WI38 (cell line): Measurements from ENCODE around the gene CRTC1.

ENCODE experiments used
- H3K4me3 ChIP-seq: 2 replicates; pipeline ENCODE4 v1.5.1; 2011; ENCODE audit warnings: low read depth, mild to moderate bottlenecking, control low read depth, low read length
- CTCF ChIP-seq: IDR thresholded peaks from 2 replicates; pipeline ENCODE4 v1.5.1; 2012; ENCODE audit warnings: low read depth, mild to moderate bottlenecking, control low read depth, low read length

The CRTC1 gene

GRCh38 chr19:18745931-18746330 is 62.5 kb downstream of the CRTC1 start:
- H3K4me3 ChIP-seq: no peak overlapping the region
- TF ChIP-seq CTCF: no peak

- no peak overlapping the region for H3K4me3 ChIP-seq
- no peak for TF ChIP-seq CTCF
Measured at GRCh38 chr19:18746401-18747325, 63.2 kb downstream of the CRTC1 start.

DNA sequence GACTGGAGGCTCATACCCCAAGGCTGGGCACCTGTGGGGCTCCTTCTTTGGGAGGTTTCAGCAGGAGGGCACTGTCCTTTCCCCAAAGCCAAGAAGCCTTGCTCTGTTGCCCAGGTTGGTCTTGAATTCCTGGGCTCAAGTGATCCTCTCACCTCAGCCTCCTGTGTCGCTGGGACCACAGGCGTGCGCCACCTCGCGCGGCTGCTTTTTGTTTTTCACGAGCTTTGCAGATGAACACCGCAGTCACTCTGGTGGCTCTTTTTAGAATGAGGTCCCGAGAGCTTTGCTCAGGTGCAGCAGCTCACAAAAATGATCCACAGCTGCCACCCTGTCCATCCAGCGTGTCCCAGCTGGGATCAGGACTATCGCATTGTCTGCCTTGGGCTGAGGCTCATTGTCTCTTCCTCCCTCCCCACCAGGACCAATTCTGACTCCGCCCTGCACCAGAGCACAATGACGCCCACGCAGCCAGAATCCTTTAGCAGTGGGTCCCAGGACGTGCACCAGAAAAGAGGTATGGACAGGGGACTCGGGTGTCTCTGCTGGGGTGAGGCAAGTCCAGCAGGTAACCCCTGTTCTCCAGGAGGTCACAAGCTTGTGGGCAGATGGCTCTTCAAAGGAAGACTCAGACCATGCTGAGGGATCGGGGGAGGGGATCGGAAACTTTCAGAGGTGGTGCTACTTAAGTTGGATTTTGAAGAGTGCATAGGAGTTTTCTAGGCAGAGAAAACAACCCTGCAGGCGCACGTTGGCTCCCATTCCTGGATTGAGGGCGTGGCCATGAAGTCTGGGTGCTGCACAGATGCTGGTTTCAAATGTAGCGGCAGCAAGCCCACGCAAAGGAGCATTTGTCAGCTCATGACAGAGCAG is 66.1 kb downstream of the CRTC1 start:
- TF ChIP-seq CTCF: no peak

GRCh38 chr19:18750295-18750970 is 67.0 kb downstream of the CRTC1 start:
- no peak overlapping the region for H3K4me3 ChIP-seq
- no peak for TF ChIP-seq CTCF

More for the DNA sequence above, 66.1 kb downstream of the CRTC1 start:
- no peak overlapping the region for H3K4me3 ChIP-seq

DNA sequence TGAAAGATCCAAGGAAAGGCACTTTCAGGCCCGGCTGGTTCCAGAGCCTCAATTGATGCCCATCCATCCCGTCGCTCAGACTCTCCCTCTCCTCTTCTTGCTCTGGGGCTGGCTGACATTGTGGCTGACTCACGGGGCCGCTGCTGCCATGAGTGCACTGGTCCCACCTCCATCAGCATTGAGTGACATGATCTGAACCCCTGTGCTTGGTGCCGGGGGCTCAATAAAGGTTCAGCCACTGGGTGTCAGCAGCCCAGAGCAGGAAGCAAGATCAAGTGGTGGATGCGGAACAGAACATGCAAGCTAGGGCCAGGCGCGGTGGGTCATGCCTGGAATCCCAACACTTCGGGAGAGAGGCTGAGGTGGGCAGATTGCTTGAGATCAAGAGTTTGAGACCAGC is 68.1 kb downstream of the CRTC1 start:
- no peak for TF ChIP-seq CTCF
- H3K4me3 ChIP-seq: no peak overlapping the region

DNA sequence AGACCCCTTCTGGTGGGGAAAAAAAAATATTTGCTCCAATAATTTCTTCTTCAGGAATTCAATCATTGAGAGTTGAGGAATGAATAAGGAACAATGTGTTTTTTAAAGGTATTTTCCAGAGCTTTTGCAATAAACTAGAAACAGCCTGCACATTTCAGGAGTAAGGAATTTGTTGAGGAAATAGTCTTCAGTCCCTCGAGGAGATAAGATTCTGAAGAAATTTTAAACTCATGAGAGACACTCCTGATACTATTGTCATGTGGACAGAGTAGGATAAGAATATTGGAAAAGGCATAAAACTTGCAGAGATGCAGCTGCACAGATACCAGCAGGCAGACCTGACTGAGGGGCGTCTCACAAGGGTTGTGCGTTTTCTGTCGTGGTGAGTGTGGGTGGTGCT is 71.0 kb downstream of the CRTC1 start:
- no peak overlapping the region for H3K4me3 ChIP-seq
- no peak for TF ChIP-seq CTCF
